Heart right ventricle (tissue), 16 donors: Measurements from ENCODE around the gene HCAR1. TPM values are rescaled to one million over a fixed set of nuclear protein-coding genes. Genes with fewer than 3 reads are reported as not detected.

Experiments used
- ATAC-seq, 8 donors: fragments of 200-7000 bp; cut with Tn5 transposase; one replicate each; pipeline ENCODE4 v1.9.1; 2020; ENCODE audit warnings: mild to moderate bottlenecking in 8 of 8, moderate library complexity in 8 of 8, moderate number of reproducible peaks in 1 of 8
- DNase-seq, 2 donors: peaks; one replicate each; pipeline ENCODE4 v3.0.0-alpha.2; 2020
- H3K27ac ChIP-seq, 10 donors: fragments of 200-600 bp; sonication (generic) in 2 of 10; one replicate each; pipeline versions ENCODE4 v1.5.0 to v1.8.0; 2020 to 2022; ENCODE audit warnings: mild to moderate bottlenecking in 3 of 10
- H3K27me3 ChIP-seq, 7 donors: fragments of 200-600 bp; one replicate each; pipeline ENCODE4 v1.8.0; 2021 to 2022; ENCODE audit warnings: mild to moderate bottlenecking in 2 of 7
- H3K36me3 ChIP-seq, 9 donors: fragments of 200-600 bp; sonication (generic) in 1 of 9; one replicate each; pipeline versions ENCODE4 v1.5.0 to v1.8.0; 2020 to 2022; ENCODE audit warnings: mild to moderate bottlenecking in 2 of 9
- H3K4me1 ChIP-seq, 9 donors: fragments of 200-600 bp; sonication (generic) in 1 of 9; one replicate each; pipeline versions ENCODE4 v1.5.0 to v1.8.0; 2020 to 2022; ENCODE audit warnings: mild to moderate bottlenecking in 4 of 9
- H3K4me3 ChIP-seq, 10 donors: fragments of 200-600 bp; sonication (generic) in 2 of 10; one replicate each; pipeline versions ENCODE4 v1.5.0 to v1.8.0; 2020 to 2022; ENCODE audit warnings: mild to moderate bottlenecking in 7 of 10, moderate library complexity in 2 of 10
- H3K9me3 ChIP-seq, 11 donors: fragments of 200-600 bp in 10 of 11; sonication (generic) in 2 of 11; one replicate each; pipeline versions ENCODE4 v1.5.0 to v1.8.0; 2013 to 2022; ENCODE audit warnings: mild to moderate bottlenecking in 2 of 11, control low read depth in 1 of 11, moderate library complexity in 1 of 11
- WGBS, 2 donors: extraction: QIAGEN DNeasy Blood & Tissue Kit; methylation state at CpG; one replicate each; pipeline ENCODE4 v1.1.7; 2013; ENCODE audit warnings: inconsistent platforms in 1 of 2; 5-methylcytosine and 5-hydroxymethylcytosine counted together
- intact Hi-C, 10 donors: fragments of 100-400 bp; cut with DNase I; formaldehyde crosslinking; loops; one replicate each; pipeline versions ENCODE4 v1.11.1 to v1.14.2; 2022
- long read RNA-seq, 3 donors: library from polyadenylated mRNA; unstranded; transcript quantifications; one replicate each; pipeline ENCODE4 v2.0.0, GENCODE V29; 2020 to 2021
- polyA plus RNA-seq, 2 donors: library from polyadenylated mRNA; stranded (reverse); fragments of 200-250 nt; gene quantifications; one replicate each; pipeline ENCODE4 v1.2.3, GENCODE V29; 2013
- total RNA-seq, 10 donors: library from RNA; stranded (reverse); fragmentation: NEBNext Ultra II Directional in 3 of 10; extraction: Animal tissue kit (Norgen Biotek cat#: 25700) in 3 of 10; gene quantifications; one replicate each; pipeline versions ENCODE4 v1.2.1 to v1.2.4, GENCODE V29; 2021 to 2023
- TF ChIP-seq, protein P1 (sequence below), 9 donors: fragments of 200-600 bp; sonication (generic) in 2 of 9; IDR thresholded peaks; one replicate each; pipeline versions ENCODE4 v1.5.0 to v1.8.0; 2021 to 2022; ENCODE audit warnings: antibody characterized with exemption in 9 of 9, mild to moderate bottlenecking in 5 of 9, moderate library complexity in 1 of 9
- donor health status: Arrhythmogenic right ventricular cardiomyopathy.
- donor health status: ischemic (EF 13 %, LVEDD 7.1; RV severe dilation, severe dysfunction).
- donor health status: healthy with polysubstance abuse.
- donor health status: DM: no; HTN: yes; CAD: no.
- donor health status: DM: no; HTN: no; CAD: no.
- donor health status: ischemic (EF 25% LVEDD 6.9; RV normal size, moderate dysfunction).
- donor health status: ischemic (EF 25% LVEDD 5.7; RV mildly dilated, moderate dysfunction).
- donor health status: healthy.
- donor health status: DM: yes; HTN: yes; CAD: no.
- donor health status: Ischemic cardiomyopathy.
- donor health status: ischemic (EF 35%, LVEDD 5.7; RV mildly dilated, moderate dysfunction).
- donor health status: nonischemic (EF 11% LVEDD 7.7; RV severe dilation, severe dysfunction).
- donor health status: DM: yes; HTN: yes; CAD: no.
- donor health status: PGD.
- donor health status: ischemic (EF 29% LVEDD 5.4; RV normal size, mild dysfunction).
- donor health status: nonischemic (EF 23%, LVEDD 6.1; RV moderate dilation, normal function).

Gene HCAR1, protein sequence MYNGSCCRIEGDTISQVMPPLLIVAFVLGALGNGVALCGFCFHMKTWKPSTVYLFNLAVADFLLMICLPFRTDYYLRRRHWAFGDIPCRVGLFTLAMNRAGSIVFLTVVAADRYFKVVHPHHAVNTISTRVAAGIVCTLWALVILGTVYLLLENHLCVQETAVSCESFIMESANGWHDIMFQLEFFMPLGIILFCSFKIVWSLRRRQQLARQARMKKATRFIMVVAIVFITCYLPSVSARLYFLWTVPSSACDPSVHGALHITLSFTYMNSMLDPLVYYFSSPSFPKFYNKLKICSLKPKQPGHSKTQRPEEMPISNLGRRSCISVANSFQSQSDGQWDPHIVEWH
- under 1 TPM in 7 of 10 donors, not detected in 3; 0.05 to 0.28 (median 0.09) TPM for total RNA-seq
- polyA plus RNA-seq = under 1 TPM; 0.04 to 0.07 TPM
- long read RNA-seq, donor 1 = 0 reads
- long read RNA-seq, donor 2 = 0 reads
- long read RNA-seq, donor 3 = 0 reads

DNA sequence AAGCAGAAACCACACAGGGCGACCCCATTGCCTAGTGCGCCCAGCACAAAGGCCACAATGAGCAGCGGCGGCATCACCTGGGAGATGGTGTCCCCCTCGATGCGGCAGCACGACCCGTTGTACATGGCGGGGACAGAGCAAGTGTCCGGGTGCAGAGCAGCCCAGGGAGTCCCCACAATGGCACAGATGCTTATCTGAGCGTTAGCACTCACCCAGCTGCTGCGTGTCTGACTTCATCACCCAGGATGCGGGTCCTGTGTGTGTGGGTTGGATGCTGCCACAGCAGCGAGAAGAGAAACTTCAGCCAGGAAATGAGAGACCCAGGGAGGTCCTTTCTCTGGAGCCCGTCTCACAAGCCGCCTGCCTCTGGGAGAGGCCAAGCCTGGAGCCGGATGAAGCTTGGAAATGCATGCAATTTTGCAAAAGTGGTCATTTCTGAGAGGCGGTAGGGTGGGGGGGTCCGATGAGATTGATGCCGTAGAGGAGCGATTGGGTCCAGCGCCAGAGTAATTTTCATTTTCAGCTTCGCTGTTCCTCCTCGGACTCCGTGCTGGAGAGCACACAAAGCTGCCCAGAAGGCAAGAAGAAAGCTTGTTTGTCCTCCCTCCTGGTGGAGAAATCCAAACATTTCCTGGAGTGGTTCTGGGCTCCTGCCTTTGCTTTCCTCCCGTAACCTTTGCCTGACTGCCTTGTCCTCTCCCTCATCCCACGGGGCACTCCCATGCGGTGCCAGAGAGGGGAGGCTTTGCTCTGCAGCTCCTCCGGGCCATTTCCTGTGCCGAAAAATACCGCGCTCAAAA, at the start of gene HCAR1:
TSS of gene HCAR1 (minus strand) at position 630 of the 800 bp plus-strand sequence. CDS start at position 125, 505 bp downstream.
- no peaks in the 10 kb centered on the region for H3K36me3 ChIP-seq
- peak in 3 of 8 donors; percentile 22 to 58 (median 47) for ATAC-seq
- intact Hi-C loops = no loop called here
- WGBS, 2 donors = 59 to 66% methylated on average over 32 of the region's 32 CpGs
- peaks cover 0 to 11% (median 0%) of the 10 kb centered on the region in 7 donors for H3K27me3 ChIP-seq
- peaks cover 0 to 16% (median 0%) of the 10 kb centered on the region in 9 donors for H3K4me1 ChIP-seq
- H3K4me3 ChIP-seq = peak within 1 kb of the TSS in 8 of 10 donors; percentile 5 to 49 (median 35)
- no peaks in the 10 kb centered on the region for H3K9me3 ChIP-seq
- TF ChIP-seq, protein P1, sequence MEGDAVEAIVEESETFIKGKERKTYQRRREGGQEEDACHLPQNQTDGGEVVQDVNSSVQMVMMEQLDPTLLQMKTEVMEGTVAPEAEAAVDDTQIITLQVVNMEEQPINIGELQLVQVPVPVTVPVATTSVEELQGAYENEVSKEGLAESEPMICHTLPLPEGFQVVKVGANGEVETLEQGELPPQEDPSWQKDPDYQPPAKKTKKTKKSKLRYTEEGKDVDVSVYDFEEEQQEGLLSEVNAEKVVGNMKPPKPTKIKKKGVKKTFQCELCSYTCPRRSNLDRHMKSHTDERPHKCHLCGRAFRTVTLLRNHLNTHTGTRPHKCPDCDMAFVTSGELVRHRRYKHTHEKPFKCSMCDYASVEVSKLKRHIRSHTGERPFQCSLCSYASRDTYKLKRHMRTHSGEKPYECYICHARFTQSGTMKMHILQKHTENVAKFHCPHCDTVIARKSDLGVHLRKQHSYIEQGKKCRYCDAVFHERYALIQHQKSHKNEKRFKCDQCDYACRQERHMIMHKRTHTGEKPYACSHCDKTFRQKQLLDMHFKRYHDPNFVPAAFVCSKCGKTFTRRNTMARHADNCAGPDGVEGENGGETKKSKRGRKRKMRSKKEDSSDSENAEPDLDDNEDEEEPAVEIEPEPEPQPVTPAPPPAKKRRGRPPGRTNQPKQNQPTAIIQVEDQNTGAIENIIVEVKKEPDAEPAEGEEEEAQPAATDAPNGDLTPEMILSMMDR (IDR thresholded peaks at IDR 0.05) = no peak
- no peak for DNase-seq
- no peak within 1 kb of the TSS for H3K27ac ChIP-seq

DNA sequence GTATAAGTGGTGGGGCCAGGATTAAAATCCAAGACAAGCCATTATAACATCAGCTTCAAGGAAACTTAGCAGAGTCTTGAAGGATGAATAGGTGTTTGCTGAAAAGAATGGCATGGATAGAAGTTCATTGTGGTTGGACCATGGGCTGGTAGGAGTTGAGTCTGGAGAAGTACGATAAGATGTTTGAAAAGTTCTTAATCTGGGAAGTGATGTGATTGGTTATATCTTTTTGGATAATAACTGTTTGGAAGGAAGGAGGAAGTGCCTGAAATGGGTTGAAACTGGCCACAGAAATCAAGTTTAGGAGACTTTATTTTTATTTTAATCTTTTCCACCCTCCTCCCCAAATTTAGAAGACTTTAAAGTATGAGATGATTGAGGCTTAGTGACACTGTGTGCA, 26.9 kb upstream of the HCAR1 start:
- ATAC-seq = no peak

DNA sequence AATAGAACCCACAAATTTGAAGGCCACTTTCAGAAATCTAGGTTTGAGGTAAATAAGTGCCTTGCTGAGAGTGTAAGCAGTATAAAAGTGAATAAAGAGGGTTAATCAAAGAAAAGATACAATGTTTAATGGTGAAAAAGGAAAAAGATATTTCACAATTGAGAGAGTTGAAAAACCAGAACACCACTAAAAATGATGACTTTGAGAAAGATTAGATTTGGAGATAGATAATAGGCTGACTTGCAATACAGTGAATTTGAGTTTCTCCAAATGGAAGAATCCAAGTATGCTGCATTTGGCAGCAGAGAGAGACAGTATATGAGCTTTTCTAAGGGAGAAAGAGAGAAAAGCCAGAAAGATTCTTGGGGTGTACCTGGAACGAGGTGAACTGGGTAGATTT, 24.1 kb upstream of the HCAR1 start:
- no peaks in the 10 kb centered on the region for H3K9me3 ChIP-seq
- H3K36me3 ChIP-seq = peaks cover 0 to 62% (median 25%) of the 10 kb centered on the region in 9 donors
- TF ChIP-seq, protein P1 (IDR thresholded peaks at IDR 0.05) = no peak
- intact Hi-C loops = loop anchor here in 7 of 10 donors (5.0 to 10.0 kb wide), 2 partner anchors 117 to 230 kb away; partner anchors contain the start of genes KNTC1 (in 4 of the 7) and RSRC2 (in 4 of the 7)
- no peak for DNase-seq
- no peak overlapping the region for H3K4me3 ChIP-seq
- no peaks in the 10 kb centered on the region for H3K27me3 ChIP-seq
- no peak for ATAC-seq
- no peak overlapping the region for H3K27ac ChIP-seq
- 54 to 96% methylated on average over 1 of the region's 1 CpG for WGBS, 2 donors
- peaks cover 0 to 24% (median 16%) of the 10 kb centered on the region in 9 donors for H3K4me1 ChIP-seq

More for the DNA sequence above, 26.9 kb upstream of the HCAR1 start:
- H3K27ac ChIP-seq = no peak overlapping the region
- H3K27me3 ChIP-seq = no peaks in the 10 kb centered on the region
- H3K4me3 ChIP-seq = no peak overlapping the region
- no peak for DNase-seq
- intact Hi-C loops = loop anchor here in 4 of 10 donors (10.0 kb wide), 1 partner anchor 233 kb away; the partner anchor contains the start of genes KNTC1 (in 4 of the 4) and RSRC2 (in 4 of the 4)
- H3K4me1 ChIP-seq = peaks cover 0 to 16% (median 10%) of the 10 kb centered on the region in 9 donors
- 92 to 94% methylated on average over 1 of the region's 1 CpG for WGBS, 2 donors
- TF ChIP-seq, protein P1 (IDR thresholded peaks at IDR 0.05) = no peak
- H3K36me3 ChIP-seq = peaks cover 0 to 90% (median 30%) of the 10 kb centered on the region in 9 donors
- H3K9me3 ChIP-seq = no peaks in the 10 kb centered on the region

DNA sequence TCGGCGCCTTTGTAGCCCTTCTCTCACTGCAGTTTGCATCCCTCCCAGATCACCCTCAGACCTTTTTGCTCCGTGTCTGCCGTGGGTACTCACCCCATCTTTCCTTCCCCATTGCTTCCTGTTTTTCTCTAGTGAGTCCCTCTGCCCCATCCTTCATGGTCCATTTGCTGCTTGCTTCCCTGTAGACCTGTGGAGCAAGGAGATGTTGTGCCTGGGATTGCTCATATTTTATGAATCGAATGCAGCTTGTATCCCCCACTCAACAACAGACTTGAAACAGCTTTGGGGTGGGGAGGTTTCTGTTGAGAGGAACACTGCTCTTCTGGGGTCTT, 22.6 kb upstream of the HCAR1 start:
- peaks cover 0 to 47% (median 18%) of the 10 kb centered on the region in 9 donors for H3K36me3 ChIP-seq
- H3K27me3 ChIP-seq = no peaks in the 10 kb centered on the region
- peak overlapping the region; percentile 36 to 100 (median 92) for H3K4me3 ChIP-seq
- TF ChIP-seq, protein P1 (IDR thresholded peaks at IDR 0.05) = no peak
- ATAC-seq = no peak
- WGBS, 2 donors = 5 to 7% methylated on average over 5 of the region's 5 CpGs
- H3K9me3 ChIP-seq = no peaks in the 10 kb centered on the region
- H3K27ac ChIP-seq = peak overlapping the region in 8 of 10 donors; percentile 79 to 94 (median 90)
- peaks cover 0 to 24% (median 16%) of the 10 kb centered on the region in 9 donors for H3K4me1 ChIP-seq
- intact Hi-C loops = loop anchor here in 8 of 10 donors (2.0 to 10.0 kb wide), 4 partner anchors 116 to 228 kb away; partner anchors contain the start of genes KNTC1 (in 5 of the 8) and RSRC2 (in 5 of the 8)
- no peak for DNase-seq
